Transverse colon (tissue), 4 donors: Measurements from ENCODE around the gene TNIP3. TPM values are rescaled to one million over a fixed set of nuclear protein-coding genes. Genes with fewer than 3 reads are reported as not detected.

ENCODE experiments used
- DNase-seq: peaks from one replicate; pipeline ENCODE4 v3.0.0-alpha.2; 2019
- H3K27ac ChIP-seq, 4 donors: fragments of 200-600 bp; sonication (generic); 2 replicates each; pipeline ENCODE4 v1.5.1; 2016 to 2018; ENCODE audit warnings: inconsistent platforms in 4 of 4
- H3K27me3 ChIP-seq: fragments of 200-600 bp; sonication (generic); 2 replicates; pipeline ENCODE4 v1.5.1; 2017; ENCODE audit warnings: inconsistent platforms
- H3K36me3 ChIP-seq, 4 donors: fragments of 200-600 bp; sonication (generic); 2 replicates each; pipeline ENCODE4 v1.5.1; 2017 to 2019; ENCODE audit warnings: inconsistent platforms in 4 of 4
- H3K4me1 ChIP-seq, 4 donors: fragments of 200-600 bp; sonication (generic); 2 replicates each; pipeline ENCODE4 v1.5.1; 2017 to 2020; ENCODE audit warnings: inconsistent platforms in 4 of 4
- H3K4me3 ChIP-seq, 4 donors: fragments of 200-600 bp; sonication (generic); 1 replicate in 1 of 4; 2 replicates in 3 of 4; pipeline versions ENCODE4 v1.5.1 to v1.6.1; 2017 to 2019; ENCODE audit warnings: inconsistent platforms in 4 of 4
- H3K9me3 ChIP-seq, 2 donors: fragments of 200-600 bp; sonication (generic); 2 replicates each; pipeline ENCODE4 v1.5.1; 2017 to 2019; ENCODE audit warnings: inconsistent platforms in 2 of 2
- EP300 ChIP-seq: sonication (generic); formaldehyde crosslinking; IDR thresholded peaks from one replicate; pipeline ENCODE4 v1.6.1; 2017; ENCODE audit warnings: antibody characterized with exemption, low read depth
- POLR2A ChIP-seq: fragments of 450-650 bp; IDR thresholded peaks from one replicate; pipeline ENCODE4 v1.6.1; 2016; ENCODE audit warnings: antibody characterized with exemption, mild to moderate bottlenecking, moderate library complexity
- POLR2AphosphoS5 ChIP-seq, 3 donors: sonication (generic); formaldehyde crosslinking; IDR thresholded peaks; one replicate each; pipeline ENCODE4 v1.6.1; 2016; ENCODE audit warnings: antibody characterized with exemption in 3 of 3
- WGBS, 2 donors: methylation state at CpG; one replicate each; pipeline ENCODE4 v1.1.5; 2018; ENCODE audit warnings: low coverage in 1 of 2; 5-methylcytosine and 5-hydroxymethylcytosine counted together
- in situ Hi-C, 4 donors: fragments of 200-750 bp; cut with MboI; loops; one replicate each; pipeline versions ENCODE4 v1.15.0 to v1.15.1; 2017; ENCODE audit warnings: low sequenced_read_pairs in 3 of 4, low pct_ligation_motif_present in 1 of 4, low pct_unique_long_range_greater_than_20kb in 1 of 4
- intact Hi-C: fragments of 100-400 bp; cut with DNase I; formaldehyde crosslinking; loops from one replicate; pipeline ENCODE4 v1.15.1; 2023; ENCODE audit warnings: low total_unique reads
- total RNA-seq, 4 donors: library from RNA; depleted of rRNA; stranded (reverse); fragments of >200 nt; gene quantifications; one replicate each; pipeline ENCODE4 v1.1.0, GENCODE V29; 2016
- TF ChIP-seq, protein P1 (sequence below), 5 experiments: fragments of 200-600 bp in 3 of 5; fragments of 450-650 bp in 2 of 5; sonication (generic) in 3 of 5; IDR thresholded peaks; 1 replicate in 2 of 5; 2 replicates in 3 of 5; pipeline ENCODE4 v1.5.1; 2016 to 2017; ENCODE audit warnings: antibody characterized with exemption in 5 of 5, inconsistent platforms in 3 of 5, mild to moderate bottlenecking in 2 of 5, moderate library complexity in 1 of 5

The TNIP3 gene
- total RNA-seq, 4 donors from 2014 or later = 0.41 to 1.8 (median 0.79) TPM; not detected in 1

DNA sequence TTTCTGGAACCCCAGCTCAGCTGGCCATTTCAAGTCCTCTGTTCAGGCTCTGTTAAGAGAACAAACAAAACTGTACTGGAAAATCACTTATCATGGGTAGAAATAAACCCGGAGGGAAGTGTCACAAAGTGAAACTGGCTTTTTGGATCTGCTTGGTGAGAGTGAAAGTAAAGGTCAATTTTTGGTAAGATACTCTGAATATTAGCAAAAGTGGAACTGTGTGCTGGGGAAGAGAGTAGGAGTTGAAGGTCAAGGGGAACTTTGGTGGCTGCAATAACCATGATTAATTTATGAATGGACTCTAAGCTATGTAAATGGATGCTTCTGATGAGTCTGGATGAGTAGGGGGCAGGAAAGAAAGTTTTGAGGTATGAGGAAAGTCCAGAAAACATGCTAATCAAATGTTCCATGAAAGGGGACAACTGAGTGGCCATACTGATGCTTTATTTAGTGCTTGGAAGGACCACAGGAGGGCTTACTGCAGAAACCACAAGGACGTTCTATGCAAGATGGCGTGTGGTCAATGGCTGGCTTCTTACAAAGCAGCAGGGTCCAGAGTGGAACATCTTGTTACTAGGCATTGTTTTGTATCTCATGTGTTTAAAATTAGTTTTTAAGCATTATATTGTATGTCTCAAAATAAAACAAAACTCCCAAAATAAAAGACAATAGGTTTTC is 36.8 kb upstream of the TNIP3 start:
- TF ChIP-seq POLR2AphosphoS5 (IDR thresholded peaks at IDR 0.05) (no peak), EP300 (no peak), POLR2A (no peak)
- TF ChIP-seq, protein P1, sequence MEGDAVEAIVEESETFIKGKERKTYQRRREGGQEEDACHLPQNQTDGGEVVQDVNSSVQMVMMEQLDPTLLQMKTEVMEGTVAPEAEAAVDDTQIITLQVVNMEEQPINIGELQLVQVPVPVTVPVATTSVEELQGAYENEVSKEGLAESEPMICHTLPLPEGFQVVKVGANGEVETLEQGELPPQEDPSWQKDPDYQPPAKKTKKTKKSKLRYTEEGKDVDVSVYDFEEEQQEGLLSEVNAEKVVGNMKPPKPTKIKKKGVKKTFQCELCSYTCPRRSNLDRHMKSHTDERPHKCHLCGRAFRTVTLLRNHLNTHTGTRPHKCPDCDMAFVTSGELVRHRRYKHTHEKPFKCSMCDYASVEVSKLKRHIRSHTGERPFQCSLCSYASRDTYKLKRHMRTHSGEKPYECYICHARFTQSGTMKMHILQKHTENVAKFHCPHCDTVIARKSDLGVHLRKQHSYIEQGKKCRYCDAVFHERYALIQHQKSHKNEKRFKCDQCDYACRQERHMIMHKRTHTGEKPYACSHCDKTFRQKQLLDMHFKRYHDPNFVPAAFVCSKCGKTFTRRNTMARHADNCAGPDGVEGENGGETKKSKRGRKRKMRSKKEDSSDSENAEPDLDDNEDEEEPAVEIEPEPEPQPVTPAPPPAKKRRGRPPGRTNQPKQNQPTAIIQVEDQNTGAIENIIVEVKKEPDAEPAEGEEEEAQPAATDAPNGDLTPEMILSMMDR (IDR thresholded peaks at IDR 0.05) = no peak
- in situ Hi-C loops = no loop called here
- DNase-seq = no peak
- Histone ChIP-seq H3K4me3 (no peak overlapping the region), H3K27ac (no peak overlapping the region), H3K36me3 (no peaks in the 10 kb centered on the region), H3K9me3 (no peaks in the 10 kb centered on the region), H3K27me3 (no peaks in the 10 kb centered on the region), H3K4me1 (no peaks in the 10 kb centered on the region)
- WGBS, 2 donors = 69 to 71% methylated on average over 3 of the region's 3 CpGs
- intact Hi-C loops = no loop called here

DNA sequence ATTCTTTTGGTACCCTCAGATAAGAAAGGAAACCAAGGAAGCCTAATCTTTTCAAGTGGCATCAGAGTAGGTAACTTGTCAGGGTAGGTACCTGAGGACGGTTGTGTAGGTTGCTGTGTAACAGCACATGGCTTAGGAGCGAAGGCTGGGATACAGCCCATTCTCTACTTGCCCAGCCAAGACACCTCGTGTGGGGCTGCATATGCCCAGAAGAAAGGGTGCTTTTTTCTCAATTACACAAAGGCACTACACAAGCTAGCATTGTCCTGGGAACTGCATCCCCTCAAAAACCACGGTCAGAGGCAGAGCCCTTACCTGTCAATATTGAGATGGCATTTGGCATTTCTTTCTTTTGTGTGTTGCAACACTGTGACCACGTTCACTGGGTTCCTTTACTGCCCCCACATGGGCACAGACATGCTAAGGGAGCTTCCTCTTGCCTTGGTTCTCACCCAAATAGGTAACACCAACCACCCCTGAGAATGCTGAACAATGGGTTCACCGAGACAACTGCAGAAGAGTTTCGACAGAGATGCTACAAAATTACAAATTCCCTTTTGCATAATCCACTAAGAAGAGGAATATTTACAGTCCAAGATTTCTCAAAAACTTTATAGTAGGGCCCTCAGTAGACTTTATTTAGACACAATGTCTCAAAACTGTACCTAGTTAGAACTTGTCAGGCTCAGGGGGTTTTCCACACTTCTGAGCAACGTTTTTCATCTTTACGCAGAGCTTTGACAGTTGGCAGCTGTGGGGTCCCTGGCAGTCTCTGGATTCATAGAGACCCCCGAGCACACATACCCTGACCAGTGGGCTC is 35.8 kb upstream of the TNIP3 start:
- Histone ChIP-seq H3K9me3 (no peaks in the 10 kb centered on the region), H3K4me3 (no peak overlapping the region), H3K36me3 (no peaks in the 10 kb centered on the region), H3K27ac (no peak overlapping the region), H3K4me1 (no peaks in the 10 kb centered on the region), H3K27me3 (no peaks in the 10 kb centered on the region)
- 40 to 63% methylated on average over 1 to 10 of the region's 10 CpGs for WGBS, 2 donors
- in situ Hi-C loops (no loop called here), intact Hi-C loops (no loop called here)
- TF ChIP-seq POLR2A (no peak), EP300 (no peak), POLR2AphosphoS5 (IDR thresholded peaks at IDR 0.05) (no peak)
- TF ChIP-seq, protein P1 (IDR thresholded peaks at IDR 0.05) = no peak
- no peak for DNase-seq

DNA sequence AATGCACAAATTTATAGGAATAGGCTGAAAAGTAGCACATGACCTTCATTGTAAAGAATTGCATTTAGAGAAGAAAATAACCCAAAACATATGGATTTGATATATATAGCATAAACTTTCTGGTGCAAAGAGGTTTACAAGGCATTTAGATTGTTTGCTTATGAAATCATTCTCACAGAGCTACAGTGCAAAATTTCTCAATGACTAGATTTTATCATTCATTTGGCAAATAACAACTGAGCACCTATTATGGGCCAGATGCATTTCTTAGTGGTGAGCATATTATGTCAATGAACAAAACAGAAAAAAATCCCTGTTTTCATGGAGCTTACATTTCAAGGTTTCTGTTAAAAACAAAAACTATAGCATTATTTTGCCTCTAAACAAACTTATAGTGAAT is 34.1 kb upstream of the TNIP3 start:
- no peak for DNase-seq
- H3K9me3 ChIP-seq = no peaks in the 10 kb centered on the region
- intact Hi-C loops = no loop called here
- no peak overlapping the region for H3K4me3 ChIP-seq
- H3K27ac ChIP-seq = no peak overlapping the region
- no peaks in the 10 kb centered on the region for H3K27me3 ChIP-seq
- TF ChIP-seq POLR2A (no peak), POLR2AphosphoS5 (IDR thresholded peaks at IDR 0.05) (no peak), EP300 (no peak)
- TF ChIP-seq, protein P1 (IDR thresholded peaks at IDR 0.05) = no peak
- no peaks in the 10 kb centered on the region for H3K4me1 ChIP-seq
- H3K36me3 ChIP-seq = no peaks in the 10 kb centered on the region
- in situ Hi-C loops = no loop called here

DNA sequence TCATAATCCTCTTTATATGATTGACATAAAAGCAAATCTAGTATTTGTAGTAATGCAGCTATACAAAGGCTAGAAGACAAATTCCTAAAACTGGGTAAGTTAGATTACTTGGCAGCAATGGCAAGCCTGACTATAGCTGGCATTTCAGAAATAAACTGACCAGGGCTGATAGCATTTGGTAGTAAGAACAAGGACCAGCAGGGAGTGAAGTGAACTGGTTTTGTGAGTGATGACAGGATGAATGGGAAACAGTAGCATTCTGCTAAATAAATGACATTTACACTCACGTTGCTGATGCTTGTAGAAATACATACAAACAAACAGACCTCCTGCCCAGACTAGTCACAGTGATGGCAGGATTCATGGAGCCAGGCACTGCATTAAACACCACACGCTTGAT is 31.5 kb upstream of the TNIP3 start:
- H3K36me3 ChIP-seq = no peaks in the 10 kb centered on the region
- DNase-seq = no peak
- H3K4me1 ChIP-seq = peaks cover 0 to 8% (median 0%) of the 10 kb centered on the region in 4 donors
- H3K27ac ChIP-seq = no peak overlapping the region
- no peaks in the 10 kb centered on the region for H3K27me3 ChIP-seq
- 75 to 86% methylated on average over 1 to 2 of the region's 2 CpGs for WGBS, 2 donors
- in situ Hi-C loops (no loop called here), intact Hi-C loops (no loop called here)
- TF ChIP-seq POLR2AphosphoS5 (IDR thresholded peaks at IDR 0.05) = no peak
- no peak for TF ChIP-seq EP300
- no peak for TF ChIP-seq POLR2A
- TF ChIP-seq, protein P1 (IDR thresholded peaks at IDR 0.05) = no peak
- H3K9me3 ChIP-seq = no peaks in the 10 kb centered on the region
- no peak overlapping the region for H3K4me3 ChIP-seq
